MM.1S (cell line): ENCODE results near the gene MEFV.
A peak's percentile ranks its signal among the peaks of the same experiment; 100 is the strongest.

Experiments used
- DNase-seq: peaks from one replicate; pipeline ENCODE4 v3.0.0-alpha.2; 2015
- H2AFZ ChIP-seq: fragments of 300-600 bp; sonication (generic); 2 replicates; pipeline ENCODE4 v1.6.0; 2016; ENCODE audit warnings: antibody characterized with exemption, low read length
- H3F3A ChIP-seq: fragments of 300-600 bp; sonication (generic); 2 replicates; pipeline ENCODE4 v1.6.1; 2016; ENCODE audit warnings: mild to moderate bottlenecking, antibody characterized with exemption, low read length, moderate library complexity, mixed read lengths; ENCODE audit not compliant: insufficient read depth
- H3K27ac ChIP-seq: fragments of 300-600 bp; sonication (generic); 2 replicates; pipeline ENCODE4 v1.5.1; 2016; ENCODE audit warnings: mild to moderate bottlenecking, low read length
- H3K27me3 ChIP-seq: fragments of 300-600 bp; sonication (generic); replicated peaks from 2 replicates; pipeline ENCODE4 v1.6.0; 2016; ENCODE audit warnings: low read length; ENCODE audit not compliant: insufficient read depth
- H3K36me3 ChIP-seq: fragments of 300-600 bp; sonication (generic); replicated peaks from 2 replicates; pipeline ENCODE4 v1.6.1; 2016; ENCODE audit warnings: mild to moderate bottlenecking, low read length, mixed read lengths; ENCODE audit not compliant: insufficient read depth
- H3K4me1 ChIP-seq: fragments of 300-600 bp; sonication (generic); 2 replicates; pipeline ENCODE4 v1.6.1; 2016; ENCODE audit warnings: low read length, mixed read lengths
- H3K4me2 ChIP-seq: fragments of 300-600 bp; sonication (generic); 2 replicates; pipeline ENCODE4 v1.6.0; 2016; ENCODE audit warnings: low read depth, low read length
- H3K4me3 ChIP-seq: fragments of 300-600 bp; sonication (generic); 2 replicates; pipeline ENCODE4 v1.5.1; 2016; ENCODE audit warnings: low read length, mixed read lengths
- H3K79me2 ChIP-seq: fragments of 300-600 bp; sonication (generic); 2 replicates; pipeline ENCODE4 v1.6.1; 2016; ENCODE audit warnings: mixed run types, low read length, mixed read lengths
- H3K9ac ChIP-seq: fragments of 300-600 bp; sonication (generic); 2 replicates; pipeline ENCODE4 v1.6.1; 2016; ENCODE audit warnings: low read length, mixed read lengths
- H3K9me2 ChIP-seq: fragments of 300-600 bp; sonication (generic); replicated peaks from 2 replicates; pipeline ENCODE4 v1.6.1; 2016; ENCODE audit warnings: mild to moderate bottlenecking, low read length, mixed read lengths; ENCODE audit not compliant: insufficient read depth
- H3K9me3 ChIP-seq: fragments of 300-600 bp; sonication (generic); replicated peaks from 2 replicates; pipeline ENCODE4 v1.6.1; 2016; ENCODE audit warnings: mild to moderate bottlenecking, low read length, mixed read lengths; ENCODE audit not compliant: insufficient read depth
- H4K20me1 ChIP-seq: fragments of 300-600 bp; sonication (generic); 2 replicates; pipeline ENCODE4 v1.6.1; 2016; ENCODE audit warnings: mild to moderate bottlenecking, low read length, moderate library complexity, mixed read lengths; ENCODE audit not compliant: insufficient read depth
- CTCF ChIP-seq: fragments of 300-600 bp; sonication (generic); IDR thresholded peaks from 2 replicates; pipeline ENCODE4 v1.5.1; 2016; ENCODE audit warnings: antibody characterized with exemption, low read length, mixed read lengths
- EZH2 ChIP-seq: fragments of 300-600 bp; sonication (generic); optimal IDR thresholded peaks from 2 replicates; pipeline ENCODE3; 2017; ENCODE audit warnings: low read depth, mild to moderate bottlenecking, antibody characterized with exemption, low read length, mixed read lengths
- EZH2phosphoT487 ChIP-seq: fragments of 300-600 bp; sonication (generic); IDR thresholded peaks from 2 replicates; pipeline ENCODE4 v1.6.1; 2018; ENCODE audit warnings: antibody characterized with exemption, low read length

The MEFV gene

GRCh38 chr16:3256146-3256865, at the start of gene MEFV:
MEFV (minus strand) TSS chr16:3256633; CDS start chr16:3256587, 46 bp downstream.
- Histone ChIP-seq H3K79me2 (no peaks in the 10 kb centered on the region), H3K27ac (no peak within 1 kb of the TSS), H3K9ac (no peak within 1 kb of the TSS), H3K36me3 (no peaks in the 10 kb centered on the region), H2AFZ (no peak within 1 kb of the TSS), H3K9me2 (no peaks in the 10 kb centered on the region), H3K9me3 (no peaks in the 10 kb centered on the region), H3K4me3 (no peak within 1 kb of the TSS), H4K20me1 (no peaks in the 10 kb centered on the region), H3K27me3 (peaks cover 59% of the 10 kb centered on the region), H3K4me2 (no peak within 1 kb of the TSS), H3K4me1 (no peaks in the 10 kb centered on the region), H3F3A (no peaks in the 10 kb centered on the region)
- TF ChIP-seq EZH2phosphoT487, result no peak
- no peak for TF ChIP-seq EZH2
- TF ChIP-seq CTCF, result no peak
- DNase-seq, result no peak

GRCh38 chr16:3306078-3306477, 49.6 kb upstream of the MEFV start:
- H3F3A ChIP-seq, result no peaks in the 10 kb centered on the region
- peak overlapping the region; percentile 72 for H3K4me3 ChIP-seq
- H4K20me1 ChIP-seq, result no peaks in the 10 kb centered on the region
- H3K27ac ChIP-seq, result peak overlapping the region; percentile 75; the same call in 1 of the 2 replicates
- H2AFZ ChIP-seq, result peak overlapping the region; percentile 91
- no peak for TF ChIP-seq EZH2phosphoT487
- no peak for TF ChIP-seq EZH2
- no peak for TF ChIP-seq CTCF
- H3K9me2 ChIP-seq, result no peaks in the 10 kb centered on the region
- H3K4me2 ChIP-seq, result peak overlapping the region; percentile 89
- H3K4me1 ChIP-seq, result peaks cover 10% of the 10 kb centered on the region; the same call in 1 of the 2 replicates
- no peaks in the 10 kb centered on the region for H3K9me3 ChIP-seq
- peak overlapping the region; percentile 76; the same call in 1 of the 2 replicates for H3K9ac ChIP-seq
- peaks cover 5% of the 10 kb centered on the region for H3K79me2 ChIP-seq
- DNase-seq, result no peak
- H3K36me3 ChIP-seq, result peaks cover 14% of the 10 kb centered on the region
- H3K27me3 ChIP-seq, result no peaks in the 10 kb centered on the region

GRCh38 chr16:3305109-3306068, 49.0 kb upstream of the MEFV start, which contains the start of the genes TIGD7 and ZNF75A:
TIGD7 (minus strand) TSS chr16:3305430; CDS start chr16:3300614, 4,816 bp downstream.
ZNF75A (plus strand) TSS chr16:3305497; CDS start chr16:3308429, 2,932 bp downstream.
- Histone ChIP-seq H3K36me3 (peaks cover 14% of the 10 kb centered on the region), H3K4me2 (peak within 1 kb of the TSS; percentile 89), H3K9me3 (no peaks in the 10 kb centered on the region), H4K20me1 (no peaks in the 10 kb centered on the region), H3K27me3 (no peaks in the 10 kb centered on the region), H3F3A (no peaks in the 10 kb centered on the region), H3K9ac (peak within 1 kb of the TSS; percentile 76), H3K79me2 (peaks cover 5% of the 10 kb centered on the region), H3K4me3 (peak within 1 kb of the TSS; percentile 72), H3K9me2 (no peaks in the 10 kb centered on the region), H3K4me1 (peaks cover 10% of the 10 kb centered on the region; the same call in 1 of the 2 replicates), H2AFZ (peak within 1 kb of the TSS; percentile 91), H3K27ac (peak within 1 kb of the TSS; percentile 75)
- no peak for TF ChIP-seq EZH2phosphoT487
- no peak for TF ChIP-seq EZH2
- TF ChIP-seq CTCF, result 0 out of 2 replicates have a peak, but pooled peaks have one; percentile 10
- peak; percentile 90 for DNase-seq
